Activated T-helper 1 cell treated with anti-CD3 and anti-CD28 coated beads, Interleukin-12 subunit alpha, Interleukin-12 subunit beta, Interleukin-2, Interleukin-4 antibody, amounts not matched to agents 30 ng/mL and 10 ng/mL and 1 ng/mL, durations not matched to agents 14 hours and 24 hours and 36 hours (primary cell): Measurements from ENCODE around the gene KRT17. TPM values are rescaled to one million over a fixed set of nuclear protein-coding genes. Genes with fewer than 3 reads are reported as not detected.

Experiments
- total RNA-seq: library from RNA; stranded (reverse); gene quantifications from 2 replicates; pipeline ENCODE4 v1.2.3, GENCODE V29; 2022

The KRT17 gene
- total RNA-seq, 1 donor from 2014 or later, result not detected

Other genes with a start within 250 kb of the KRT17 start
- gene KRT34, start 242.3 kb downstream of the KRT17 start, total RNA-seq, result not detected in 2 replicates
- not detected in 2 replicates for gene KRT31, start 227.0 kb downstream of the KRT17 start, total RNA-seq
- not detected in 2 replicates for gene KRT37, start 200.0 kb downstream of the KRT17 start, total RNA-seq
- gene KRT38, start 183.6 kb downstream of the KRT17 start, total RNA-seq, result not detected in 2 replicates
- gene KRT32, start 157.2 kb downstream of the KRT17 start, total RNA-seq, result not detected in 2 replicates
- not detected in 2 replicates for gene KRT35, start 143.4 kb downstream of the KRT17 start, total RNA-seq
- not detected in 2 replicates for gene KRT36, start 134.7 kb downstream of the KRT17 start, total RNA-seq
- gene KRT13, start 119.0 kb downstream of the KRT17 start, total RNA-seq, result not detected in 2 replicates
- gene KRT15, start 105.7 kb downstream of the KRT17 start, total RNA-seq, result not detected in 2 replicates
- not detected in 2 replicates for gene KRT19, start 96.3 kb downstream of the KRT17 start, total RNA-seq
- not detected in 2 replicates for gene KRT9, start 52.5 kb downstream of the KRT17 start, total RNA-seq
- gene KRT14, start 37.7 kb downstream of the KRT17 start, total RNA-seq, result not detected in 2 replicates
- not detected in 2 replicates for gene KRT16, start 11.8 kb downstream of the KRT17 start, total RNA-seq
- gene EIF1, start 64.3 kb upstream of the KRT17 start, total RNA-seq, result 876 and 893 TPM in 2 replicates
- not detected in 2 replicates for gene GAST, start 87.8 kb upstream of the KRT17 start, total RNA-seq
- not detected in 2 replicates for gene HAP1, start 110.1 kb upstream of the KRT17 start, total RNA-seq
- gene JUP, start 162.1 kb upstream of the KRT17 start, total RNA-seq, result 0.12 and 0.39 TPM in 2 replicates
- gene P3H4, start 187.4 kb upstream of the KRT17 start, total RNA-seq, result 4.1 and 5.0 TPM in 2 replicates
- 0.62 and 1.1 TPM in 2 replicates for gene FKBP10, start 188.4 kb upstream of the KRT17 start, total RNA-seq
- gene NT5C3B, start 211.7 kb upstream of the KRT17 start, total RNA-seq, result 40.8 and 44.5 TPM in 2 replicates
- not detected in 2 replicates for gene KLHL10, start 213.2 kb upstream of the KRT17 start, total RNA-seq
- gene KLHL11, start 240.8 kb upstream of the KRT17 start, total RNA-seq, result 20.0 and 21.7 TPM in 2 replicates